H9 (cell line): Measurements from ENCODE around the gene RPS19. TPM values are rescaled to one million over a fixed set of nuclear protein-coding genes. Genes with fewer than 3 reads are reported as not detected.

Experiments
- DNase-seq: peaks from one replicate; pipeline ENCODE4 v3.0.0-alpha.2; 2017
- H2AFZ ChIP-seq: one replicate; pipeline ENCODE4 v1.6.1; 2013; ENCODE audit warnings: mild to moderate bottlenecking, low read length, control low read depth, moderate library complexity
- H2AK5ac ChIP-seq: 2 replicates; pipeline ENCODE4 v1.6.1; 2013; ENCODE audit warnings: low read length, control low read depth, mixed read lengths; ENCODE audit not compliant: insufficient read length
- H2BK120ac ChIP-seq: one replicate; pipeline ENCODE4 v1.6.1; 2013; ENCODE audit warnings: low read depth, mild to moderate bottlenecking, low read length, control low read depth, inconsistent platforms; ENCODE audit not compliant: poor library complexity, severe bottlenecking
- H2BK12ac ChIP-seq: 2 replicates; pipeline ENCODE4 v1.6.1; 2013; ENCODE audit warnings: low read length, control low read depth, mixed read lengths, low read depth; ENCODE audit not compliant: insufficient read length
- H2BK15ac ChIP-seq: 2 replicates; pipeline ENCODE4 v1.6.1; 2013; ENCODE audit warnings: low read depth, low read length, control low read depth
- H2BK20ac ChIP-seq: one replicate; pipeline ENCODE4 v1.6.1; 2013; ENCODE audit warnings: low read depth, mild to moderate bottlenecking, low read length, control low read depth, inconsistent platforms; ENCODE audit not compliant: poor library complexity, severe bottlenecking
- H2BK5ac ChIP-seq: 2 replicates; pipeline ENCODE4 v1.6.1; 2013; ENCODE audit warnings: low read length, control low read depth, mixed read lengths; ENCODE audit not compliant: insufficient read length
- H3K14ac ChIP-seq: 2 replicates; pipeline ENCODE4 v1.6.1; 2013; ENCODE audit warnings: low read length, control low read depth; ENCODE audit not compliant: insufficient read depth
- H3K18ac ChIP-seq: 2 replicates; pipeline ENCODE4 v1.6.1; 2013; ENCODE audit warnings: low read depth, mild to moderate bottlenecking, mixed read lengths, low read length, control low read depth; ENCODE audit not compliant: insufficient read length
- H3K23ac ChIP-seq: 2 replicates; pipeline ENCODE4 v1.6.1; 2013; ENCODE audit warnings: low read length, control low read depth, mixed read lengths, low read depth; ENCODE audit not compliant: insufficient read length
- H3K23me2 ChIP-seq: 2 replicates; pipeline ENCODE4 v1.6.1; 2013; ENCODE audit warnings: low read depth, mild to moderate bottlenecking, mixed read lengths, low read length, control low read depth; ENCODE audit not compliant: insufficient read length, poor library complexity, severe bottlenecking
- H3K27ac ChIP-seq: 2 replicates; pipeline ENCODE4 v1.5.1; 2013; ENCODE audit warnings: low read length, control low read depth, mixed read lengths, low read depth; ENCODE audit not compliant: insufficient read length
- H3K27me3 ChIP-seq: 2 replicates; pipeline ENCODE4 v1.6.1; 2013; ENCODE audit warnings: low read length, control low read depth, inconsistent platforms; ENCODE audit not compliant: insufficient read depth
- H3K4ac ChIP-seq: 2 replicates; pipeline ENCODE4 v1.6.1; 2013; ENCODE audit warnings: low read depth, mild to moderate bottlenecking, control low read depth, inconsistent platforms, low read length, moderate library complexity
- H3K4me1 ChIP-seq: 2 replicates; pipeline ENCODE4 v1.6.1; 2013; ENCODE audit warnings: low read length, control low read depth, inconsistent platforms; ENCODE audit not compliant: insufficient read depth
- H3K4me2 ChIP-seq: 2 replicates; pipeline ENCODE4 v1.6.1; 2013; ENCODE audit warnings: low read length, control low read depth, mixed read lengths; ENCODE audit not compliant: insufficient read length, insufficient read depth
- H3K56ac ChIP-seq: 2 replicates; pipeline ENCODE4 v1.6.1; 2013; ENCODE audit warnings: low read depth, mild to moderate bottlenecking, mixed read lengths, low read length, control low read depth; ENCODE audit not compliant: insufficient read length
- H3K79me1 ChIP-seq: 2 replicates; pipeline ENCODE4 v1.6.1; 2013; ENCODE audit warnings: low read depth, mild to moderate bottlenecking, moderate library complexity, low read length, control low read depth, inconsistent platforms; ENCODE audit not compliant: insufficient read depth, poor library complexity, severe bottlenecking
- H3K79me2 ChIP-seq: 2 replicates; pipeline ENCODE4 v1.6.1; 2013; ENCODE audit warnings: low read length, control low read depth, inconsistent platforms; ENCODE audit not compliant: insufficient read depth
- H3K9ac ChIP-seq: 2 replicates; pipeline ENCODE4 v1.6.1; 2013; ENCODE audit warnings: low read length, control low read depth, mixed read lengths; ENCODE audit not compliant: insufficient read length; ENCODE audit errors: extremely low read depth
- H3K9me3 ChIP-seq: one replicate; pipeline ENCODE4 v1.6.1; 2013; ENCODE audit warnings: low read depth, low read length, inconsistent platforms; ENCODE audit not compliant: control insufficient read depth
- H3T11ph ChIP-seq: one replicate; pipeline ENCODE4 v1.6.1; 2013; ENCODE audit warnings: mild to moderate bottlenecking, low read length, control low read depth, inconsistent platforms
- H4K20me1 ChIP-seq: one replicate; pipeline ENCODE4 v1.6.1; 2013; ENCODE audit not compliant: control insufficient read depth, insufficient read length, insufficient read depth
- H4K5ac ChIP-seq: 2 replicates; pipeline ENCODE4 v1.6.1; 2013; ENCODE audit warnings: low read depth, mild to moderate bottlenecking, mixed read lengths, low read length, control low read depth; ENCODE audit not compliant: insufficient read length
- H4K8ac ChIP-seq: replicated peaks from 2 replicates; pipeline ENCODE4 v1.6.1; 2013; ENCODE audit warnings: low read length, control low read depth, mixed read lengths, low read depth; ENCODE audit not compliant: insufficient read length
- H4K91ac ChIP-seq: 2 replicates; pipeline ENCODE4 v1.6.1; 2013; ENCODE audit warnings: low read depth, mild to moderate bottlenecking, moderate library complexity, mixed read lengths, low read length, control low read depth; ENCODE audit not compliant: insufficient read length
- H3K27ac Mint-ChIP-seq, 3 experiments: 2 replicates in 2 of 3; 3 replicates in 1 of 3; pipeline ENCODE4 v1.8.0; 2020 to 2021; ENCODE audit warnings: mixed read lengths in 3 of 3, mild to moderate bottlenecking in 1 of 3, moderate library complexity in 1 of 3
- H3K27me3 Mint-ChIP-seq: 2 replicates; pipeline ENCODE4 v1.8.0; 2021; ENCODE audit warnings: low read depth, mild to moderate bottlenecking, moderate library complexity, mixed read lengths
- H3K36me3 Mint-ChIP-seq, 3 experiments: 2 replicates in 2 of 3; 3 replicates in 1 of 3; pipeline ENCODE4 v1.8.0; 2020 to 2021; ENCODE audit warnings: low read depth in 3 of 3, mixed read lengths in 3 of 3; ENCODE audit not compliant: insufficient read depth in 1 of 3
- H3K4me1 Mint-ChIP-seq, 2 experiments: 2 replicates each; pipeline ENCODE4 v1.8.0; 2020; ENCODE audit warnings: mixed read lengths in 2 of 2
- H3K4me3 Mint-ChIP-seq, 2 experiments: 2 replicates in 1 of 2; 3 replicates in 1 of 2; pipeline ENCODE4 v1.8.0; 2020 to 2021; ENCODE audit warnings: mild to moderate bottlenecking in 2 of 2, mixed read lengths in 2 of 2, moderate library complexity in 1 of 2
- H3K9me3 Mint-ChIP-seq, 2 experiments: 2 replicates in 1 of 2; 3 replicates in 1 of 2; pipeline ENCODE4 v1.8.0; 2020; ENCODE audit warnings: mild to moderate bottlenecking in 2 of 2, mixed read lengths in 2 of 2, moderate library complexity in 1 of 2
- CTCF ChIP-seq: fragments of 200-600 bp; sonication (generic); conservative IDR thresholded peaks from 3 replicates; pipeline ENCODE4 v1.8.0; 2021; ENCODE audit warnings: antibody characterized with exemption, mild to moderate bottlenecking
- WGBS: extraction: QIAGEN DNeasy Blood & Tissue Kit; methylation state at CpG from one replicate; pipeline ENCODE4 v1.1.7; 2013; ENCODE audit warnings: missing lambda C conversion rate, low lambda C conversion rate, mixed read lengths; ENCODE audit not compliant: insufficient read length; ENCODE audit errors: extremely low coverage; 5-methylcytosine and 5-hydroxymethylcytosine counted together
- total RNA-seq: library from RNA; stranded (reverse); gene quantifications from 2 replicates; pipeline ENCODE4 v1.2.1, GENCODE V29; 2021

The RPS19 gene
- total RNA-seq, 1 experiment from 2014 or later: 3,024 TPM

DNA sequence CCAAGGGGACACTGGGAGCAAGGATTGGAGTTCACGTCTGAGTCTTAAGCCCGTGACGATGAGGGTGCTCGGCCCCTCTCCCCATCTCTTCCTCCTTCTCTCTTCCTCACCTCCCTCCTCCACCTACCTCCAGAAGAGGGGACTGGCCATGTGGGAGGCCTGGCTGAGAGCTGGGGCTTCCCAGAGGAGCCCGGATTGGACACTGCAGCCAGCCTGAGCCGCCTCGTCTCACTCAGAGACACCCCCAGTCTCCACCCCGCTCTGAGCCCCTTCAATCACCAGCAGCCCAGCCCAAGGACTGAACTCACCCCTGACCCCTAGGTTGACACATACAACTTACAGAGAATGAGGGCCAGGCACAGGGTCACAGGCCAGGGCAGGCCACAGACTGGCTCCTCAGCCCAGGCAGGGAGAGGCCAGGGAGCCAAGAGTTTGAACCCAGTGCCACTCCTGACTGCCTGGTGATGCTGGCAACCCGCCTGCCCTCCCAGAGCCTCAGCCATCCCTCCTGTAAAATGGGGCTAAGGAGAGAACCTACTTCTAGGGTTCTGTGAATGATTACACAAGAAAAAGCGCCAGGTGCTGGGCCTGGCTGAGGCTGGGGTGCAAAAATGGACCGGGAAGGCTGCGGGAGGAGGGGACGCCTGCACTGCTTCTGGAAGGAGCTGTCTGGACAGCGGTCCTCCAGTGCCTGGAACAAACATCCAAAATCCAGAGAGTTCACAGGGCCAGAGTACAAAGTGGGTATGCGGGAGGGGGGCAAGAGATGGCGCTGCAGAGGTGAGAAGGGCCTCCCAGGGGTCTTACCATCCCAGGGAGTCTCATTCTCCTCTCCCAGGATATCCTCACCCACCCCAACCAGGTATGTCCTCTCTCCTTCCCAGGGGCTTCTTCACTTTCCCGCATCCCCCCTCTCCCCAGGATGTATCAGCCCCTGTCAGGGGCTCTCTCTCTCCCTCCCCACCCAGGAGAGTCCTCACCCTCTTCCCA, 18.2 kb downstream of the RPS19 start:
- H3K23ac ChIP-seq: no peak overlapping the region
- H3K27me3 Mint-ChIP-seq: peaks cover 47% of the 10 kb centered on the region
- peaks cover 8 to 23% of the 10 kb centered on the region in 2 experiments for H3K4me1 Mint-ChIP-seq
- H2BK15ac ChIP-seq: no peak overlapping the region
- no peak overlapping the region for H3K4ac ChIP-seq
- no peak overlapping the region for H2BK5ac ChIP-seq
- H3K14ac ChIP-seq: no peak overlapping the region
- no peaks in the 10 kb centered on the region for H3K9me3 ChIP-seq
- no peak overlapping the region for H4K91ac ChIP-seq
- H3K27ac ChIP-seq: no peak overlapping the region
- no CpG with 5 or more reads among the region's 17 CpGs for WGBS
- H3T11ph ChIP-seq: no peak overlapping the region
- no peak overlapping the region for H4K5ac ChIP-seq
- no peaks in the 10 kb centered on the region for H3K36me3 Mint-ChIP-seq
- H3K4me2 ChIP-seq: no peak overlapping the region
- H4K20me1 ChIP-seq: no peaks in the 10 kb centered on the region
- H3K4me1 ChIP-seq: no peaks in the 10 kb centered on the region
- H2BK20ac ChIP-seq: no peak overlapping the region
- H3K27ac Mint-ChIP-seq: no peak overlapping the region; a peak in 1 of 7 replicates
- H3K4me3 Mint-ChIP-seq: no peak overlapping the region
- H3K79me1 ChIP-seq: no peaks in the 10 kb centered on the region
- no peaks in the 10 kb centered on the region for H3K9me3 Mint-ChIP-seq
- no peak overlapping the region for H2BK12ac ChIP-seq
- no peak overlapping the region for H2AK5ac ChIP-seq
- no peaks in the 10 kb centered on the region; the same call in 1 of the 2 replicates for H3K27me3 ChIP-seq
- DNase-seq: no peak
- no peak overlapping the region for H2AFZ ChIP-seq
- no peak overlapping the region for H4K8ac ChIP-seq
- H3K79me2 ChIP-seq: no peaks in the 10 kb centered on the region
- no peak overlapping the region for H2BK120ac ChIP-seq
- peaks cover 8% of the 10 kb centered on the region for H3K23me2 ChIP-seq
- no peak for TF ChIP-seq CTCF
- H3K9ac ChIP-seq: no peak overlapping the region
- no peak overlapping the region for H3K56ac ChIP-seq
- no peak overlapping the region for H3K18ac ChIP-seq
